HG03442 (cell line): ENCODE data around the gene FAM107B.
A peak's percentile ranks its signal among the peaks of the same experiment; 100 is the strongest.
"Not testable (repeated sequence)": the region's sequence is repeated elsewhere in the genome, so short reads cannot be mapped to it uniquely, and the experiment has no call there.

Experiments
- ATAC-seq: cut with Tn5 transposase; IDR thresholded peaks from one replicate; pipeline ENCODE4 v1.9.1; 2021; ENCODE audit warnings: mild to moderate bottlenecking, moderate library complexity; ENCODE audit not compliant: unreplicated experiment

Gene FAM107B

GRCh38 chr10:14639637-14640036 is 135.1 kb downstream of the FAM107B start:
- ATAC-seq: no peak

DNA sequence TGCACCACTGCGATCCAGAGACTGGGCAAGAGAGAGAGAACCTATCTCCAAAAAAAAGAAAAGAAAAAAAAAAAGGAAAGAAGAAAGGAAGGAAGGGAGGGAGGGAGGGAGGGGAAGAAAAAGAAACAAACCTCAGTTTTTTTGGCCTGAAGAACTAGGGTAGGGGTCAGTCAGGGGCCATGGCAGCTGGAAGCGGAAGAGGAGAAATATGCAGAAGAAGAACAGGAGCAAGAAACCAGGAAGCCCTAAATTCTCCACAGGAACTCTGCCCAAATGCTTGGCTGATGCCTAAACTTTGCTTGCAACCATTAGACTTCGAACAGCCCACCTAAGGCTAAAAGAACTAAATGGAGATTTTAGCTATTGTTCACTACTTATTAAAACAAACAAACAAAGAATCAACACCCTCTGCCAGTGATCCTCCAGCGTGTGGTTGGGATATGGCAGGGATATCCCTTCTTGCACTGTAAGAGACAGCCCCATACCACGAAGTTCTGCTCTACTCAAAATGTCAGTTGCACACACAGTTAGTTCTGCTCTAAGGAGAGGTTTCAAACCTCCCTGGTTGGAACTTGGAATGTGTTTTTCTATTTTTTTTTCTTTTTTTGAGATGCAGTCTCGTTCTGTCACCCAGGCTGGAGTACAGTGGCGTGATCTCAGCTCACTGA is 139.5 kb downstream of the FAM107B start:
- ATAC-seq: no peak

DNA sequence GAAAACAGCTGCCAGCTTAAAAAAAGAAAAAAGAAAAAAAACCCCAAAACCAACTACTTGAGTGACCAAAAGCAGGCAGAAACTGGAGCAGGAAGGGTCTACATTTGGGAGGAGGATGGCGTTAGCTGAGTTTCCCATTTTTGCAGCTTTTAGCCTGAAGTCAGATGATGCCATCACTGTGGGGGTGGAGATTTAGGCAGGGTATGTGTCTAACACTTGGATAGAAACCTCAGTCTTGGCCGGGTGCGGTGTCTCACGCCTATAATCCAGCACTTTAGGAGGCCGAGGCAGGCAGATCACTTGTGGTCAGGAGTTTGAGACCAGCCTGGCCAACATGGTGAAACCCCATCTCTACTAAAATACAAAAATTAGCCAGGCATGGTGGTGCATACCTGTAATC is 140.1 kb downstream of the FAM107B start:
- ATAC-seq: not testable (repeated sequence)

- ATAC-seq: no peak
Measured at GRCh38 chr10:14625765-14626525, 148.8 kb downstream of the FAM107B start.

- no peak for ATAC-seq
Measured at GRCh38 chr10:14625192-14625631, 149.5 kb downstream of the FAM107B start.

GRCh38 chr10:14624600-14624999 is 150.1 kb downstream of the FAM107B start:
- no peak for ATAC-seq

DNA sequence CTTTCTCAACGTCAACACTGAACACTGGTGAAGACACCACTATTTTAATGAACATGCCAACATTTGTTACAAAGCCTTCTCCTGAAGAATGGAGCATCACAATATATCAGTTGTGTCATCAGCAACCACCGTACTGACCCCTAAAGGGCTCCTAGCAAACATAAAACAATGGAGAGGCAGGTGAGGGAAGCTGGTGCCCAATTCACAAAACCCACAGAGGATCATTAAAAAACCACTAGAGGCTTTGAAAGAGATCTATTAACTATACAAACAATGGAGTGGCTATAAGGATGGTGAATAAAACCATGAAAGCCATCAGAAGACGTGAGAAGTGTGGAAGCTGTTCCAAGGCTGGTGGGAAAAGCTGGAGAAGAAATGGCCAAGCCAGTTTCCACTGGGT is 150.8 kb downstream of the FAM107B start:
- ATAC-seq: no peak

GRCh38 chr10:14621037-14621436 is 153.7 kb downstream of the FAM107B start:
- ATAC-seq: no peak

DNA sequence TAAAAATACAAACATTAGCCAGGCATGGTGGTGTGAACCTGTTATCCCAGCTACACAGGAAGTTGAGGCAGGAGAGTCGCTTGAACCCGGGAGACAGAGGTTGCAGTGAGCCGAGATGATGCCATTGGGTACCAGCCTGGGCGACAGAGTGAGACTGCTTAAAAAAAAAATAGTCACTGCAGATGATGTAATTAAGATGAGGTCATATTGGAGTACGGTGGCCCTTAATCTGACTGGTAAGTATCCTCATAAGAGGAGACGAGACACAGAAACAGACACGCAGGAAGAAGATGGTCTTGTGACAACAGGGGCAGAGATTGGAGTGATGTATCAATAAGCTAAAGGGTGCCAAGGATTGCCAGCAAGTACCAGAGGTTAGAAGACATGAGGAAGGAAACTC is 156.0 kb downstream of the FAM107B start:
- no peak for ATAC-seq

DNA sequence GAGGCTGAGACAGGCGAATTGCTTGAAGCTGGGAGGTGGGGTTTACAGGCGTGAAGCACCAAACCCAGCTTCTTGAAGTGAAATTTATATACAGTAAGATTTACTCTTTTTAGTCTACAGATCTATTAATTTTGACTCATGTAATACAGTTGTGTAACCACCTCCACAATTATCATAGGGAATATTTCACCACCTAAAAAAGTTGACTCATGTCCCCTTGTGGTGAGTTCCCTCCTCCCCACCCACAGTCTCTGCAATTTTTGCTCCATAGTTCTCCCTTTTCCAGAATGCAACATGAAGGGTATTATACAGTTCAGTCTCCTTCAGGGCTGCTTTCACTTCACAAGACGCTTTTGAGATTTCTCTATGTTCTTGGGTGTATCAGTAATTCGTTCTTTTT is 156.8 kb downstream of the FAM107B start:
- ATAC-seq: no peak

- no peak for ATAC-seq
Measured at GRCh38 chr10:14616955-14617730, 157.6 kb downstream of the FAM107B start.

DNA sequence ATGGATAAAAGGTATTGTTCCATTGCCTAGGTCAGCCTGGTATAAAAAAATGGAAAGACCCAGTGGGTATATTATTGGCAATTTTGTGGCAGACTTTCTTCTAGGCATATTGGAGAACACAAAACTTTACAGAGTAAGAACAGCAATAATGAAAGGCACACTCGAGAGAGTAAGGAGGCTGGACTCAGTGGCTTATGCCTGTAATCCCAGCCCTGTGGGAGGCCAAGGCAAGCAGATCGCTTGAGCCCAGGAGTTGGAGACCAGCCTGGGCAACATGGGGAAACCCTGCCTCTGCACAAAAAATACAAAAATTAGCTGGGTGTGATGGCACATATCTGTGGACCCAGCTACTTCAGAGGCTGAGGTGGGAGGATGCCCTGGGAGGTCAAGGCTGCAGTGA is 158.2 kb downstream of the FAM107B start:
- no peak for ATAC-seq

- no peak for ATAC-seq
Measured at GRCh38 chr10:14613588-14613920, 161.1 kb downstream of the FAM107B start.

DNA sequence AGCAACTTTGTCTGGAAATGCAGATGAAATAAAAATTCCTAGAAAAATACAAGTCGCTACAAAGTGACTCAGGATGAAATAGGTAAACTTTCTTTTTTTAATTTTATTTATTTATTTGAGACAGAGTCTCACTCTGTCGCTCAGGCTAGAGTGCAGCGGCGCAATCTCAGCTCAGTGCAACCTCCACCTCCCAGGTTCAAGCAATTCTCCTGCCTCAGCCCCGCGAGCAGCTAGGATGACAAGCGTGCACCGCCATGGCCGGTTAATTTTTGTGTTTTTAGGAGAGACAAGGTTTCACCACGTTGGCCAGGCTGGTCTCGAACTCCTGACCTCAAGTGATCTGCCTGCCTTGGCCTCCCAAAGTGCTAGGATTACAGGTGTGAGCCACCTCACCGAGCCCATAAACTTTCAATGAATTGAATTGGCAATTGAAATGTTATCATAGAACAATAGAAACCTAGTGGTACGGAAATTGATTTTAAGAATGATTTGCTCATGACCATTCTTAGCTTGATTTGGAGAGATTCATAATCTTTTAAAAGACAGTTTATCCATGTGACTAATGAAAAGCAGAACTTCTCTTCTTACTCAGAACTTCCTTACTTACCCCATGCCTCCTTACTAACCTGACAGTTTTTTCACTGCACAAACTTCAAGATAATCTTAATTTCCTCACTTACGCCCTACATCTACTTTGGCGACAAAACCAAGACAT is 161.7 kb downstream of the FAM107B start:
- no peak for ATAC-seq

DNA sequence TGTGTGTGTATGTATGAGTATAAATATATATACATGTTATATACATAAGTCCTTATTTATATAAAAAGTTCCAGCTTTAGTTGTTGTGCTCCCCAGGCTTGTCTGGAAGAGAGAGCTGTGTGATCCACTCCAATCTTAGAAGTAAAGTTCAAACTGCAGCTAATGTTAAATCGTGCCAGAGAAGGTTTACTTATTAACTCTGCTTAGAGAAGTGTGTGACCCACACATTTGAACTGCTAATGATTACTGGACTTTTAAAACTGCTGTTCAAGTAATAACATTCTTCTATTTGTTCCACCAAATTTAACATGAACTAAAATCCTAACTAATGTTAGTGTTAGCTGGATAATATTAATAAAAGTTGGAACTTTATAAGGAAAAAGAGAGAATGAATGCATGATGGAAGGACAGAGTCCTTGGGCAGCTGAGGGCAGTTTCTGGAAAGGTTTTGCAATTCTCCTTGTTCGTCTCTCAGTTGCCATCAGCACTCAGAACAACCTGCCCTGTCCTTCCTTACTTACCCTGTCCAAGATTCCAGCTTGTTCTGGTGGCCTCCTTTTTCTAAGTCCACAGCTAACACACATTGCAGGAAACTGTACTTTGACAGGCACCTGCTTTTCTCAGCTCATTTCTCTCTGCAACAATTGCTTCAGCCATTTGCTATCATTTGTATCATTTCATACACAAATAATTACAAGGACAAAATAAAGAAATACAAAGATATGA is 162.6 kb downstream of the FAM107B start:
- ATAC-seq: no peak

- no peak for ATAC-seq
Measured at GRCh38 chr10:14609178-14609577, 165.5 kb downstream of the FAM107B start.

- peak; percentile 31 for ATAC-seq
Measured at GRCh38 chr10:14608381-14609001, 166.2 kb downstream of the FAM107B start.

GRCh38 chr10:14606633-14607032 is 168.1 kb downstream of the FAM107B start:
- ATAC-seq: no peak

GRCh38 chr10:14605231-14605925 is 169.3 kb downstream of the FAM107B start:
- peak; percentile 44 for ATAC-seq
